Measurements from ENCODE around the gene KIF23. TPM values are rescaled to one million over a fixed set of nuclear protein-coding genes. Genes with fewer than 3 reads are reported as not detected.
A peak's percentile ranks its signal among the peaks of the same experiment; 100 is the strongest.

The KIF23 gene
- total and polyA plus RNA-seq, 8 donors: 2.1 to 26.3 (median 8.7) TPM

GRCh38 chr15:69476704-69477473, 62.7 kb downstream of the KIF23 start:
- peaks cover 0 to 4% (median 0%) of the 10 kb centered on the region in 4 donors for H3K9me3 ChIP-seq
- H3K4me3 ChIP-seq: no peak overlapping the region
- no peak overlapping the region for H3K27ac ChIP-seq
- 73 to 82% (median 80%) methylated on average over 9 of the region's 9 CpGs for WGBS, 5 donors
- H3K27me3 ChIP-seq: no peaks in the 10 kb centered on the region
- no peak for DNase-seq
- intact Hi-C loops (cut with DNase I; ENCODE audit: low total_unique reads): loop anchor here (5.0 kb wide), 1 partner anchor 1010 kb away; no protein-coding TSS in a partner anchor
- H3K4me1 ChIP-seq: peaks cover 0 to 17% (median 4%) of the 10 kb centered on the region in 4 donors
- H3K36me3 ChIP-seq: no peaks in the 10 kb centered on the region
- no peak for TF ChIP-seq POLR2AphosphoS5 (IDR thresholded peaks at IDR 0.05)
- TF ChIP-seq EP300 (IDR thresholded peaks at IDR 0.05): no peak
- TF ChIP-seq POLR2A (IDR thresholded peaks at IDR 0.05): no peak
- TF ChIP-seq CTCF (IDR thresholded peaks at IDR 0.05): no peak

- DNase-seq: peak; percentile 68 to 86
- intact Hi-C loops (cut with DNase I; ENCODE audit: low total_unique reads): loop anchor here (5.0 kb wide), 1 partner anchor 1009 kb away; no protein-coding TSS in a partner anchor
These were observed 64.2 kb downstream of the KIF23 start for GRCh38 chr15:69478259-69478781.

GRCh38 chr15:69479081-69479480, 64.9 kb downstream of the KIF23 start:
- 72 to 87% (median 84%) methylated on average over 4 of the region's 4 CpGs for WGBS, 5 donors
- peaks cover 0 to 4% (median 0%) of the 10 kb centered on the region in 4 donors for H3K9me3 ChIP-seq
- DNase-seq: no peak
- intact Hi-C loops (cut with DNase I; ENCODE audit: low total_unique reads): loop anchor here (5.0 kb wide), 1 partner anchor 1008 kb away; no protein-coding TSS in a partner anchor
- H3K27ac ChIP-seq: no peak overlapping the region
- H3K27me3 ChIP-seq: no peaks in the 10 kb centered on the region
- no peak overlapping the region for H3K4me3 ChIP-seq
- H3K4me1 ChIP-seq: peaks cover 0 to 25% (median 10%) of the 10 kb centered on the region in 4 donors
- no peaks in the 10 kb centered on the region for H3K36me3 ChIP-seq
- TF ChIP-seq CTCF (IDR thresholded peaks at IDR 0.05): no peak
- TF ChIP-seq POLR2AphosphoS5 (IDR thresholded peaks at IDR 0.05): no peak
- no peak for TF ChIP-seq EP300 (IDR thresholded peaks at IDR 0.05)
- no peak for TF ChIP-seq POLR2A (IDR thresholded peaks at IDR 0.05)

More at GRCh38 chr15:69478259-69478781, 64.2 kb downstream of the KIF23 start:
- Histone ChIP-seq H3K27ac (no peak overlapping the region), H3K27me3 (no peaks in the 10 kb centered on the region), H3K4me1 (peaks cover 0 to 25% (median 10%) of the 10 kb centered on the region in 4 donors), H3K9me3 (peaks cover 0 to 4% (median 0%) of the 10 kb centered on the region in 4 donors), H3K36me3 (no peaks in the 10 kb centered on the region), H3K4me3 (no peak overlapping the region)
- WGBS, 5 donors: 27 to 34% (median 30%) methylated on average over 13 of the region's 13 CpGs
- TF ChIP-seq CTCF (IDR thresholded peaks at IDR 0.05) (peak in 5 of 7 experiments; percentile 40 to 82 (median 67)), POLR2AphosphoS5 (IDR thresholded peaks at IDR 0.05) (no peak)

- peaks cover 0 to 4% (median 0%) of the 10 kb centered on the region in 4 donors for H3K9me3 ChIP-seq
- intact Hi-C loops (cut with DNase I; ENCODE audit: low total_unique reads): loop anchor here (5.0 kb wide), 1 partner anchor 1007 kb away; no protein-coding TSS in a partner anchor
- H3K27me3 ChIP-seq: no peaks in the 10 kb centered on the region
- 95 to 100% (median 98%) methylated on average over 2 of the region's 2 CpGs for WGBS, 5 donors
- H3K4me3 ChIP-seq: no peak overlapping the region
- H3K36me3 ChIP-seq: no peaks in the 10 kb centered on the region
- peaks cover 2 to 27% (median 12%) of the 10 kb centered on the region in 4 donors for H3K4me1 ChIP-seq
- no peak for DNase-seq
- no peak overlapping the region for H3K27ac ChIP-seq
- TF ChIP-seq POLR2A (IDR thresholded peaks at IDR 0.05) (no peak), CTCF (IDR thresholded peaks at IDR 0.05) (no peak), POLR2AphosphoS5 (IDR thresholded peaks at IDR 0.05) (no peak), EP300 (IDR thresholded peaks at IDR 0.05) (no peak)
These were observed 65.8 kb downstream of the KIF23 start for GRCh38 chr15:69479971-69480370.
